Liver (tissue), 3 donors: ENCODE results near the gene UGT2B7.
"Not testable (repeated sequence)": the region's sequence is repeated elsewhere in the genome, so short reads cannot be mapped to it uniquely, and the experiment has no call there.

Source experiments
- CTCF ChIP-seq: fragments of 150-350 bp; IDR thresholded peaks from 2 replicates; pipeline ENCODE4 v1.5.1; 2017; ENCODE audit warnings: improper control_type of control experiment, low read depth, low read length; ENCODE audit not compliant: missing input control
- FOXA1 ChIP-seq: IDR thresholded peaks from 2 replicates; pipeline ENCODE4 v1.6.1; 2016; ENCODE audit warnings: antibody characterized with exemption
- GABPA ChIP-seq, 2 donors: IDR thresholded peaks in 1 of 2; conservative IDR thresholded peaks in 1 of 2; 2 replicates each; pipeline ENCODE4 v1.6.1; 2016; ENCODE audit warnings: antibody characterized with exemption in 2 of 2, mild to moderate bottlenecking in 1 of 2, moderate library complexity in 1 of 2
- HNF4A ChIP-seq, 2 donors: conservative IDR thresholded peaks; 2 replicates each; pipeline ENCODE4 v1.6.1; 2016; ENCODE audit warnings: antibody characterized with exemption in 2 of 2, mild to moderate bottlenecking in 2 of 2
- MAX ChIP-seq: IDR thresholded peaks from 2 replicates; pipeline ENCODE4 v1.6.1; 2016; ENCODE audit warnings: antibody characterized with exemption
- RAD21 ChIP-seq, 2 donors: IDR thresholded peaks; 2 replicates each; pipeline ENCODE4 v1.6.1; 2016; ENCODE audit warnings: antibody characterized with exemption in 2 of 2, mild to moderate bottlenecking in 2 of 2
- REST ChIP-seq: IDR thresholded peaks from 2 replicates; pipeline ENCODE4 v1.6.1; 2016; ENCODE audit warnings: antibody characterized with exemption, mild to moderate bottlenecking
- RXRA ChIP-seq, 2 donors: IDR thresholded peaks; 2 replicates each; pipeline ENCODE4 v1.6.1; 2017 to 2018; ENCODE audit warnings: antibody characterized with exemption in 2 of 2, mild to moderate bottlenecking in 1 of 2
- SP1 ChIP-seq: IDR thresholded peaks from 2 replicates; pipeline ENCODE4 v1.6.1; 2018; ENCODE audit warnings: antibody characterized with exemption, mild to moderate bottlenecking
- TAF1 ChIP-seq: conservative IDR thresholded peaks from 2 replicates; pipeline ENCODE4 v1.6.1; 2016; ENCODE audit warnings: antibody characterized with exemption, mild to moderate bottlenecking
- YY1 ChIP-seq: IDR thresholded peaks from 2 replicates; pipeline ENCODE4 v1.6.1; 2016; ENCODE audit warnings: antibody characterized with exemption, mild to moderate bottlenecking
- donor health status: healthy.
- donor health status: healthy.

GRCh38 chr4:69115151-69115850 lies 19.0 kb downstream of the UGT2B7 start:
- TF ChIP-seq MAX; SP1; CTCF; FOXA1; HNF4A (conservative IDR thresholded peaks at IDR 0.05); REST; YY1; GABPA (IDR thresholded peaks at IDR 0.05 in 1 of 2, conservative IDR thresholded peaks at IDR 0.05 in 1 of 2); TAF1; RAD21 (IDR thresholded peaks at IDR 0.05); RXRA (IDR thresholded peaks at IDR 0.05): not testable (repeated sequence)
